Activated T-cell treated with anti-CD3 and anti-CD28 coated beads for 4 hours (primary cell): ENCODE measurements around the gene MYL3.
"Not testable (repeated sequence)": the region's sequence is repeated elsewhere in the genome, so short reads cannot be mapped to it uniquely, and the experiment has no call there.

Experiments
- DNase-seq: peaks from one replicate; pipeline ENCODE4 v3.0.0-alpha.2; 2020

The MYL3 gene

DNA sequence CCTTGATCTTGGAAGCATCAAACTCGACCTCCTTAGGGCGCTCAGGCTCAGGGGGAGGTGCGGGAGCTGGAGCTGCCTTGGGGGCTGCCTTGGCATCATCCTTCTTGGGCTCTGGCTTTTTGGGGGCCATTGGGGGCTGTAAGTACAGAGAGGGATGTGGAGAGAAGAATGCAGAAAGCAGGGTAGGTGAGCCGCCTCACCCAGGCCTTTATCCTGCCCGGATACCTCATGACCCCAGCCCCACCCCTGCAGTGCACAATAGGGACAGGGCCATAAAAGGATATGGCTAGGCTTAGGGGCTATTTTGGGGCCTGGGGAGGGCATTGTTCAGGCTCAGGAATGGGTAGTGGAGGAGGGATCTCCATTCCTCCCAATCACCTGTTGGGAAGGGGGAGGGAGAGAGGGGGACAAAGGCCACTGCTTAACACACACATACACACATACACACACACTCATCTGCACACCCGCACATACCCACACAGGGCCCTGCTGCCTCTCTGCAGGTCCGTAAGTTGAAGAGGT, at the start of gene MYL3:
Gene MYL3, minus strand, starts transcription at position 184 of the 522 bp plus-strand sequence. Its CDS starts 54 bp downstream, at position 130.
- DNase-seq: no peak

GRCh38 chr3:46912986-46913385, 49.7 kb upstream of the MYL3 start:
- DNase-seq: no peak

DNA sequence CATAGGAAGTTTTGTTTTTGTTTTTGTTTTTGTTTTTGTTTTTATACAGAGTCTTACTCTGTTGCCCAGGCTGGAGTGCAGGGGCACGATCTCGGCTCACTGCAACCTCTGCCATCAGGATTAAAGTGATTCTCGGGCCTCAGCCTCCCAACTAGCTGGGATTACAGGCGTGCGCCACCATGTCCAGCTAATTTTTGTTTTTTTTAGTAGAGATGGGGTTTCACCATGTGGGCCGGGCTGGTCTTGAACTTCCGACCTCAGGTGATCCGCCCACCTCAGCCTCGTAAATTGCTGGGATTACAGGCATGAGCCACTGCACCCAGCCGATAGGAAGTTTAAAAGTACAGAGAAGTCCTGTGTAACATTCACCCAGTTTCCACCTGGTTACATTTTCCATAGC, 47.7 kb upstream of the MYL3 start:
- not testable (repeated sequence) for DNase-seq

- DNase-seq: no peak
Observed at GRCh38 chr3:46910166-46910760, 47.0 kb upstream of the MYL3 start.

DNA sequence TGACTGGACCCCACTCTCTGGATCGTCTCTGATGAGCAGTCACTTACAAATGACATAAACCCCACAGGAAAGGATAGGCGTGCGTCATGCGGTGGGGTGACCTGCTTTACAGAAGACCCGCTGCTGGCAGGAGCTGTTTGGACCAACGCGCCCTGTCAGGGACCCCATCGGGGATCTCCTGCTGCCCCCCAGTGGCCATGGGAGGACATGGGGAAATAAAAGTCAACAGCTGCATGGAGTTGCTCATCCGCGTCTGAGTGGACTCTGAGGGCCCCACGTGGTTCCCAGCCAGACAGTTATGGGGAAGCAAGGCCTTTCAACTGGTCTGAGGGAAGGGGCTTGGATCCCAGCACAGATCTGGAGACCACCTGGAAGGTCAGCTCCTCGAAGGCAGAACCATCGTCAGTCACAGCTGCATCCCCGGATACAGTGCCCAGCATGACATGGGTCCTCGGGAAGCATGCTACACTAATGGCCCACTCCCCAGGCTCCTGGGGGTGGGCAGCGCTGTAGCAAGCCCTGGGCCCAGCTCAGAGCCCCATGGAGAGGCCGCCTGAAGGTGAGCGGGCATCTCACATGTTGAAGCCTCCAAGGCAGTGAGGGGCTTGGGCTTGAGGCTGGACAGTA, 46.4 kb upstream of the MYL3 start:
- peak; percentile 70 for DNase-seq

- DNase-seq: no peak
Observed at GRCh38 chr3:46908986-46909534, 45.8 kb upstream of the MYL3 start.

- DNase-seq: no peak
Observed at GRCh38 chr3:46908294-46908985, 45.2 kb upstream of the MYL3 start.

GRCh38 chr3:46907960-46908293, 44.7 kb upstream of the MYL3 start:
- no peak for DNase-seq

GRCh38 chr3:46907271-46907670, 44.0 kb upstream of the MYL3 start:
- no peak for DNase-seq

DNA sequence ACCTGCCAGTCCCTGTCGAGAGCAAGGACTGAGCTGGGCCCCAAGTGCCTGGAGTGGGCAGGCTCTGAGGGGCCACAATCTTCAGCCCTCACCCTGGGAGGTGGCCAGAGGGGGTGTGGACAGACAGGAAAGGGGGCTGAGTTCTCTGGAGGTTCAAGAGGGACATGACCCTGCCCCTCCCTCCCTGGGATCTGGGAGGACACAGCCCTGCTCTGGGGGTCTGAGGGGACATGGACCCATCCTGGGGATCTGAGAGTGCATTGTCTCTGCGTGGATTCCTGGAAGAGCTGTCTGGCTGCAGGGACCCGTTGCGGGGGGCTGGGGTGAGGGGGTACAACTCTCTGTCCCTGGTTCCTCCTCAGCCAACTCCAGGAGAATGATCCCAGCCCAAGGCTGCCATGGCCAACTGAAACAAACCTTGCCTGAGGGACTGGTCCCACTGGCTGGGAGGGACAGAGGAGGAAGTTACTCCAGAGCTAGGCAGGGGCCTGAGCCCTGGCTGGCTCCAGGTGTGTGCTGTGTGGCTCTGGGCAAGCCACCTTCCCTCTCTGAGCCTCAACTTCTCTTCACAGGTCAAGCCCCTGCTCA, 43.3 kb upstream of the MYL3 start:
- DNase-seq: no peak

DNA sequence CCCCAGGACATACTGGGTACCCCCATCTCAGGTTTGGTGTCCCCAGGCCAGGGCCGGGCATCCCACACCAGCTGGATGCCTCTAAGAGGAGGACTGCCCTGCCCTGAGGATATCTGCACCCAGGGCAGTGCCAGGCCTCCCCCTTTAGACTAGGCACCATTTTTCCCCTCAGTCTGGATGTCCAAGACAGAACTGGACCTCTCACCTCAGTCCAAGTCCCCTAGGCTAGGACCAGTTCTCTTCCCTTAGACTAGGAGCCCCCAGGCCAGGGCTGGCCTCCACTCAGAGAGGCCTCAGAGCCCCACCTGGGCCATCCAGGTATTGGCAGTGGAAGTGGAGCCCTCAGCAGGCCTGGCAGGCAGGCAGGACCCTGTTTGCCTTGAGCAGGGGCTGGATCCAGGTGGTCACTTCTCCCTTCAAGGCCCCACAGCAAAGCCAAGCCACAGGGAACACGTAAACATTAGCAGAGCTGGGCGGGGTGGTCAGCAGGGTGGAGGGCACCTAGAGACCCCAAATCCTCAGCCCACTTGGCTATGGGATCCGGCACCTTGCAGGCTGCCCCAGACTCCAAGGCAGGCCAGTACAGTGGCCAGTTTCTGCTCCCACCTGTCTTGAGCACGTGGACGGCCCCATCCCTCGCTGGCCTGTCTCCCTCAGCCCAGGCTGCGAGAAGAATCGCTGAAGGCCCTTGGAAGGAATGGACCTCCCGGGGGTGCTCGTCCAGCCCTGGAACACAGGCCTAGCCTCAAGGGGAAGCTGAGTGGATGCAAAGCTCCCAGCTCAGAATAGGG, 42.6 kb upstream of the MYL3 start:
- no peak for DNase-seq

DNA sequence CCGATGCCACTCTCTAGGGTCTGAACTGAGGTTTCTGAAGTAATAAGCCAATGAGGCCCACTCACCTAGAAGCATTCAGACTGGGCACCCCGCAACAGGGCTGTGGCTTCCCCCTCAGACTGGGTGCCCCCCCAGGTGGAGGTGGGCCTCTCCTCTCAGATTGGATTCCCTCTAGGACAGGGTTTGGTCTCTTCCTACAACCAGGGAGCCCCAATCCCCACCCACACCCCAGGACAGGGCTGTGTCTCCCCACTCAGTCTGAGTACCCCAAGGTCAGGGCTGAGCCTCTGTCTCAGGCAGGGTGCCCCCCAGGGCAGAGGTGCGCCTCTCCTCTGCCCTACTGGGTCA, 41.9 kb upstream of the MYL3 start:
- no peak for DNase-seq

- DNase-seq: no peak
Observed at GRCh38 chr3:46904303-46905212, 41.3 kb upstream of the MYL3 start.

- no peak for DNase-seq
Observed at GRCh38 chr3:46903341-46904302, 40.4 kb upstream of the MYL3 start.

DNA sequence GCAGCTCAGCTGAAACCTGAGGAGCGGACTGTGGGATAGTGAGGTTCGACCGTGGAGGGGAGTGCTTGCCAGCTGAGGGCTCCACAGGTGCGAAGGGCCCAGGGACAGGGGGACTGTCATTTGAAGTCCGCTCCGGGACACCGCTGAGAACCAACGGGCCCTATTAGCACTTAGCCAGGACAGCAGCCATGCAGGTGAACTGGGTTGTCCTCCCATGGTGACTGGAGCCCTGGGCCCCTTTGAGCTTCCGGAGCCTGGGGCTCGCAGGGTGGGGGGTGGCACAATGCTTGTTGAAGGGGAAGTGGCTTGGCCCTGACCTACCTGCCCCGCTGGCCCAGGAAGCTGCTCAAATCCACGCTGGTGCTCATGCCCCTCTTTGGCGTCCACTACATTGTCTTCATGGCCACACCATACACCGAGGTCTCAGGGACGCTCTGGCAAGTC, 39.0 kb upstream of the MYL3 start:
- DNase-seq: no peak

GRCh38 chr3:46901591-46902187, 38.4 kb upstream of the MYL3 start:
- DNase-seq: no peak

GRCh38 chr3:46901061-46901460, 37.8 kb upstream of the MYL3 start:
- DNase-seq: no peak

DNA sequence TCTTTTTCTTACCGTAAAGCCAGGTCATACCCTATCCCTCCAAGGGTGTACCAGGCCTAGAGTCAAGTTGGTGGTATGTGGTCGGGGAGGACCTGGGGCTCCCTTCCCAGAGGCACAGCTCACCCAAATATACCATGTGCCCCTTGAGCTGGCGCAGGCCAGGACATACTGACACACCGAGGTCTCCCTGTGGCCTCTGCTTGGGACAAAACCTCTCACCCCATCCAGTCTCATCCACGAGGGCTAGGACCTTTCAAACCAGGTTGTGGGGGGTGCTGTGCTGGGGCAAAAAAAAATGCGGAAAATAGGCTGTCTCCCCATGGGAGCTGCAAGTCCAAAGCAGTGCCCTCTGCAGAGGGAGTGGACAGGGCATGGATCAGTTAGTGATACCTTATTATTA, 37.1 kb upstream of the MYL3 start:
- no peak for DNase-seq

GRCh38 chr3:46900007-46900292, 36.7 kb upstream of the MYL3 start:
- no peak for DNase-seq
